HG02571 (cell line): ENCODE results near the gene MRTFB.
"Not testable (repeated sequence)": the region's sequence is repeated elsewhere in the genome, so short reads cannot be mapped to it uniquely, and the experiment has no call there.

ENCODE experiments used
- ATAC-seq: cut with Tn5 transposase; IDR thresholded peaks from one replicate; pipeline ENCODE4 v1.9.1; 2021; ENCODE audit warnings: mild to moderate bottlenecking, moderate library complexity; ENCODE audit not compliant: unreplicated experiment

MRTFB gene

GRCh38 chr16:14182999-14183398 is 111.9 kb downstream of the MRTFB start:
- ATAC-seq = no peak

DNA sequence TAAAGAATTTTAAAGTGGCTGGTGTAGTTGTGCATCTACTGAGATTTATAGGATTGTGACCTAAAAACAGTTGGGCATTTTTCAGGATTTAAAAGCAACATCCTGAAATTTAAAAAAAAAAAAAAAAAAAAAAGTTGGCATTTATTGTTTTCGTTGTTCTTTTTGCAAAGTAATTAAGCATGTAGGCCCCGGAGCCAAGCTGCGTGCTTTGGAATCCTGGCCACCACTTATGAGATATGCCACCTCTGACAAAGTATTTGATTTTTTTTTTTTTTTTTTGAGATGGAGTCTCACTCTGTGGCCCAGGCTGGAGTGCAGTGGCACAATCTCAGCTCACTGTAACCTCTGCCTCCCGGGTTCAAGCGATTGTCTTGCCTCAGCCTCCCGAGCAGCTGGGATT is 112.8 kb downstream of the MRTFB start:
- ATAC-seq = not testable (repeated sequence)

DNA sequence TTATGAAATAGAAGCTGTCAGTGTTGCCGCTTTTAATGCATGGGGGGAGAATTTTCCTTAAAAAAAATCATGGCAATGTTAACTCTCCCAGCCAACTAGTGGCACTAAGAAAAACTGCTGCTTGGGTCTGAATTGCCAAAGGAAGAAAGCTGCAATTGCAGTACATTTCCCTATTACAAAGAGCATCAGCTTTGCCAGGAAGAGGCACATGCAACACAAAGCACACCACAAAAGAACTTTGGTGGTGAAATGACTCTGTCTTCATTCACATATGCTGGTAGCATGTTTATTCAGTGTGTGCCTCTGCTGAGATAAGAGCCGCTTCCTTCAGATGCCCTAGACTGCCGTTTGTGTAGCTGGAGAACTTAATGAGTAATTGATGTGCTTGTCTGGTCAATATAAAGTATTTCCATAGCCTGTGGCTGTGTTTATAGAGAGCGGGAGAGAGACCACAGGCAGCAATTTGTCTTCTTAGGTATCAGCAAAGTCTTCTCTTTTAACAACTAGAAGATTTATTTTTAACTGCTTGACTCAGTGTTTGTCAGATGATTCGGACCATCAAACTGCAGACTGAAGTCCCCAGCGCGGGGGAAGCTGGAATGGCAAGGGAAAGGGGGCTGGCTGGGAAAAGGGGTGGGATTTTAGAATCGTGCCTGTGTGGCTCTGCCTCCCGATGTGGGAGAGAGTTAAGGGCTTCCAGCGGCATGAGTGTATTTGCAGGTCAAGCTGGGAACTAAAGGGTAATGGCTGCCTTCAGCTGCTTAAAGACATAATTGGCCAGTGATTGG is 115.1 kb downstream of the MRTFB start:
- no peak for ATAC-seq

GRCh38 chr16:14186795-14187221 is 115.7 kb downstream of the MRTFB start:
- ATAC-seq = no peak

- ATAC-seq = no peak
Observed at GRCh38 chr16:14187517-14188338, 116.6 kb downstream of the MRTFB start.

- ATAC-seq = peak; percentile 90
Observed at GRCh38 chr16:14193316-14193871, 122.3 kb downstream of the MRTFB start.

DNA sequence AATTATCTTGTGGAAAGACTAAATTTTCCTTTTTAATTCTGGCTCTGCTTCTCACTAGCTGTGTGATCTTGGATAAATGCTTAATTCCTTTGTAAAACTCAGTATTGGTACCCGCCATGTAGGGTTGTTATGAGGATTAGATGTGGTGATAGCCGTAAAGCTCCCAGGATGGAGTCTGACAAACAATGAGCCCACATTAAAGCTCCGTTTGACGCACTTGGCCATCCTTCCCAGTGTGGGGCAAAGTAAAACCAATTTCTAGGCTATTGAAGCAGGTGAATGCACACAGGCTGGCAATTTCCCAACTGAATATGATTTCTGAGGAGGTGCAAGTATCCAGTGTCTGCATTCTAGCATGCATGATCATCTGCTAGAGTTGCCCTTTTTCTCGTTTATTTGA is 123.6 kb downstream of the MRTFB start:
- ATAC-seq = no peak

DNA sequence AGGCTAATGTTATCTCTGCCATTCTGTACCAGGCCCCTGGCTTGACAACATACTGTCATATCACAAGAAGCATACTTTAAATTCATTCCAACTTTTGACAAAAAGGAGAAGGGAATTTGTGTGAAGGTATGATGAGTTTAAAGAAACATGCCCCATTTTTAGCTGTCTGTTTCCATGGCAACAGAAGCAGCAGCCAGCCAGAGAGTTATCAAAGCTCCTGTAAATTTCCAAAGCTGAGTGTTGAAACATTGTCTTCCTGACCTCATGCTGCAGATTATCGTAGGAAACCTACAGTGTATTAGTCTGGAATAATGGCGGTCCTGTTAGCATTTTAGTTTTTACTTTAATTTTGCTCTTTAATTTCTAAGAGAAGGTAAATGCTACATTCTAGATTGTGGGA is 124.9 kb downstream of the MRTFB start:
- no peak for ATAC-seq

GRCh38 chr16:14196539-14196938 is 125.4 kb downstream of the MRTFB start:
- ATAC-seq = no peak

GRCh38 chr16:14198012-14198411 is 126.9 kb downstream of the MRTFB start:
- ATAC-seq = no peak

GRCh38 chr16:14198572-14198971 is 127.5 kb downstream of the MRTFB start:
- ATAC-seq = no peak

GRCh38 chr16:14199199-14199598 is 128.1 kb downstream of the MRTFB start:
- ATAC-seq = no peak

GRCh38 chr16:14199624-14200023 is 128.5 kb downstream of the MRTFB start:
- ATAC-seq = no peak

GRCh38 chr16:14202095-14202494 is 131.0 kb downstream of the MRTFB start:
- no peak for ATAC-seq

DNA sequence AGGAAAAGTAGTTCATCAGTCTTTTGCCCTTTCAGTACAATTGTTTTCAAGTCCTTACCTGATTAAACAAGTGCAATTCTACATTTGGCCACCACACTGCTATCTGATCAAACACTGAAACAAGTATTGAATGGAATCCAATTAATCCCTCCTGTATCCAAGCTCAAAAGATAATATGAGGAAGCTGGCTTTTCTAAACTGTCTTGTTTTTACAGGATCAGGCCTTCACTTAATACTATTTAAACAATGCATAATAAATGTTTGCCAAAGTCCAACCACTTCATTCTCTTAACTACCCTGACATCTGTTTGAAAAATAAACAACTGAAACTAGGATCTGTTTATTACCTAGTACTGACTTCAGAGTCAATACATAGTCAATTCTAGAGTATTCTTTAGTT is 131.6 kb downstream of the MRTFB start:
- ATAC-seq = no peak

GRCh38 chr16:14203166-14203565 is 132.0 kb downstream of the MRTFB start:
- no peak for ATAC-seq

DNA sequence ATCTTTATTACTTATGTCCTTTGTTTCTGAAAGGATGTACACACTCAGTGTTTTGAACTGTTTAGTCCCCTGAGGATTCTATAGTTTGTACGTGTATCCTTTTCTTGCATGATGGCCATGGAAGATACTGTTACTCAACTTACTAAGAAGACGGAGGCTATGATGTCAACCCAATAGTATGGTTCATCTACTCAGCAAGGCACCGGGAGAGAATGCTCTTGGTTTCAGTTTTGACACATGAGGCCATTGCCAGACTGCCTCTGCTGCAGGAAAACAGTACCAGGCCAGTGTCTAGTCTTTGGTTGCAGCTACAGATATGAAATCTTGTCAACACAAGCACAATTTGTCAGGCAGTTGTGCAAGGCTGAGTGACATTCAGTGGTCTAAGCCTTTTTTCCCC is 134.5 kb downstream of the MRTFB start:
- ATAC-seq = peak; percentile 63

DNA sequence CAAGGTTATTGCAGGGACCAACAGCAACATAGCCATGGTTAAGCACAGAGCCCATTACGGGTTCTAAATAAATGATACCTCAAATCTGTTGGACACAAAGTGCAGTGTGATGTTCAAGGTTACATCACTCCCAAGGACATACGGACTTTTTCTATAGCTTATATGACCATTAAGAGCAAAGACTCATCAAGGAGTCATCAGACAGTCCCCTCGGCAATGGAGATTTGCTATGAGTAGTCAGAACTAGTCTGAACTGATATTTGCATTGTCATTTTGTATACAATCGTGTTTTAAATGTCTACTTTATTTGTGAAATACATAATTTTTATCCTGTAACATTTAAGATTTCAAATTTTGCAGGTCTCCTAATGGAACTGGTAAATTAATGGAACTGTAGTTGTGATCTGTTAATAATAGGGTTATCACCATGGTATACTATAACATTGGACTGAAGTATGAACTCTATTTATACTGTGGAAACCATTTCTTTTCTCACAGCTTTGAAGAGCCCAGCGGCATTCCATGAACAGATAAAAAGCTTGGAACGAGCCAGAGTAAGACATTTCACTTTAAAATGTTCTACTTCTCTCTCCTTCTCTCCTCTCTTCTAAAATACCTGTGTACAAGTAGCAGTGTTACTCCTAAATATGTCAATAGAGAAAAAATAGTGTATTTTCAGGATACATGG is 140.9 kb downstream of the MRTFB start:
- no peak for ATAC-seq

- ATAC-seq = no peak
Observed at GRCh38 chr16:14215941-14216340, 144.8 kb downstream of the MRTFB start.

- no peak for ATAC-seq
Observed at GRCh38 chr16:14219983-14220382, 148.9 kb downstream of the MRTFB start.

DNA sequence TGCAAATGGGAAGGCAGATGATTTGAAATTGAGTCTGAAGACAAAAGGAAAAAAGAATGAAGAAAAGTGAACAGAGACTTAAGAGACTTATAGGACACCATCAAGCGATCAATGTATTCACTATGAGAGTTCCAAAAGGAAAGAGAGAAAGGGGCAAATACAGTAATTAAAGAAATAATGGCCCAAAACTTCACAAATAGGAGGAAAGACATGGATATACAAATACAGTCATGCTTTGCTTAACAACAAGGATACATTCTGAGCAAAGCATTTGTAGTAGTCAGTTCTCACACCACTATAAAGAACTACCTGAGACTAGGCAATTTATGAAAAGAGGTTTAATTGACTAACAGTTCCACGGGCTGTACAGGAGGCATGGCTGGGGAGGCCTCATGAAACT is 152.5 kb downstream of the MRTFB start:
- ATAC-seq = no peak
